Tibial artery (tissue), 4 donors: ENCODE results near the gene DLX2.
"Not testable (repeated sequence)": the region's sequence is repeated elsewhere in the genome, so short reads cannot be mapped to it uniquely, and the experiment has no call there.

Experiments
- DNase-seq, 2 donors: peaks; one replicate each; pipeline ENCODE4 v3.0.0-alpha.2; 2019
- H3K27ac ChIP-seq, 2 donors: fragments of 200-600 bp; sonication (generic) in 1 of 2; 1 replicate in 1 of 2; 2 replicates in 1 of 2; pipeline ENCODE4 v1.5.1; 2018 to 2019; ENCODE audit warnings: mild to moderate bottlenecking in 1 of 2
- H3K27me3 ChIP-seq, 2 donors: fragments of 200-600 bp; sonication (generic) in 1 of 2; one replicate each; pipeline versions ENCODE4 v1.5.1 to v1.6.0; 2016 to 2019
- H3K36me3 ChIP-seq, 3 donors: fragments of 200-600 bp; sonication (generic) in 2 of 3; one replicate each; pipeline ENCODE4 v1.5.1; 2016 to 2019; ENCODE audit warnings: mild to moderate bottlenecking in 2 of 3
- H3K4me1 ChIP-seq, 4 donors: fragments of 200-600 bp; sonication (generic) in 2 of 4; 1 replicate in 3 of 4; 2 replicates in 1 of 4; pipeline ENCODE4 v1.5.1; 2016 to 2019
- H3K4me3 ChIP-seq, 2 donors: fragments of 200-600 bp; sonication (generic) in 1 of 2; 1 replicate in 1 of 2; 2 replicates in 1 of 2; pipeline ENCODE4 v1.5.1; 2018 to 2019; ENCODE audit warnings: mild to moderate bottlenecking in 2 of 2
- H3K9me3 ChIP-seq, 3 donors: fragments of 200-600 bp; sonication (generic) in 1 of 3; one replicate each; pipeline ENCODE4 v1.5.1; 2016 to 2019
- CTCF ChIP-seq, 2 experiments: fragments of 200-600 bp in 1 of 2; fragments of 450-650 bp in 1 of 2; IDR thresholded peaks; one replicate each; pipeline ENCODE4 v1.5.1; 2017 to 2019; ENCODE audit warnings: antibody characterized with exemption in 2 of 2, mild to moderate bottlenecking in 1 of 2, moderate library complexity in 1 of 2
- intact Hi-C: fragments of 100-400 bp; cut with DNase I; formaldehyde crosslinking; loops from one replicate; pipeline ENCODE4 v1.15.0; 2023; ENCODE audit warnings: low total_unique reads

DLX2 gene

GRCh38 chr2:172074254-172074653 lies 28.4 kb downstream of the DLX2 start:
- Histone ChIP-seq H3K27me3 (no peaks in the 10 kb centered on the region), H3K4me3 (no peak overlapping the region), H3K36me3 (no peaks in the 10 kb centered on the region), H3K27ac (no peak overlapping the region), H3K9me3 (no peaks in the 10 kb centered on the region), H3K4me1 (no peaks in the 10 kb centered on the region)
- DNase-seq: no peak
- intact Hi-C loops: no loop called here
- TF ChIP-seq CTCF (IDR thresholded peaks at IDR 0.05): no peak

GRCh38 chr2:172073518-172073917 lies 29.2 kb downstream of the DLX2 start:
- no peaks in the 10 kb centered on the region for H3K27me3 ChIP-seq
- no peak overlapping the region for H3K27ac ChIP-seq
- H3K36me3 ChIP-seq: no peaks in the 10 kb centered on the region
- no peaks in the 10 kb centered on the region for H3K9me3 ChIP-seq
- DNase-seq: no peak
- no peaks in the 10 kb centered on the region for H3K4me1 ChIP-seq
- H3K4me3 ChIP-seq: no peak overlapping the region
- intact Hi-C loops: no loop called here
- no peak for TF ChIP-seq CTCF (IDR thresholded peaks at IDR 0.05)

GRCh38 chr2:172072706-172073105 lies 30.0 kb downstream of the DLX2 start:
- Histone ChIP-seq H3K9me3 (no peaks in the 10 kb centered on the region), H3K4me3 (no peak overlapping the region), H3K27me3 (no peaks in the 10 kb centered on the region), H3K36me3 (no peaks in the 10 kb centered on the region), H3K4me1 (no peaks in the 10 kb centered on the region), H3K27ac (no peak overlapping the region)
- no peak for TF ChIP-seq CTCF (IDR thresholded peaks at IDR 0.05)
- no peak for DNase-seq
- intact Hi-C loops: no loop called here

GRCh38 chr2:172072303-172072702 lies 30.4 kb downstream of the DLX2 start:
- Histone ChIP-seq H3K36me3 (no peaks in the 10 kb centered on the region), H3K27ac (no peak overlapping the region), H3K27me3 (no peaks in the 10 kb centered on the region), H3K9me3 (no peaks in the 10 kb centered on the region), H3K4me1 (no peaks in the 10 kb centered on the region), H3K4me3 (no peak overlapping the region)
- DNase-seq: no peak
- intact Hi-C loops: no loop called here
- TF ChIP-seq CTCF (IDR thresholded peaks at IDR 0.05): no peak

GRCh38 chr2:172070936-172071335 lies 31.8 kb downstream of the DLX2 start:
- no peak for TF ChIP-seq CTCF (IDR thresholded peaks at IDR 0.05)
- Histone ChIP-seq H3K27ac (no peak overlapping the region), H3K9me3 (no peaks in the 10 kb centered on the region), H3K4me1 (no peaks in the 10 kb centered on the region), H3K4me3 (no peak overlapping the region), H3K36me3 (peaks cover 0 to 5% (median 0%) of the 10 kb centered on the region in 3 donors), H3K27me3 (no peaks in the 10 kb centered on the region)
- intact Hi-C loops: no loop called here
- no peak for DNase-seq

- DNase-seq, H3K4me3 ChIP-seq, H3K9me3 ChIP-seq, H3K4me1 ChIP-seq, H3K36me3 ChIP-seq, H3K27ac ChIP-seq, H3K27me3 ChIP-seq, intact Hi-C loops: not testable (repeated sequence)
Observed at GRCh38 chr2:172067905-172068304, 34.8 kb downstream of the DLX2 start.
